ENCODE results near the gene PDE11A. TPM values are rescaled to one million over a fixed set of nuclear protein-coding genes. Genes with fewer than 3 reads are reported as not detected.

Gene PDE11A
- total and polyA plus RNA-seq, 8 donors, result 0.28 to 5.0 (median 1.7) TPM

DNA sequence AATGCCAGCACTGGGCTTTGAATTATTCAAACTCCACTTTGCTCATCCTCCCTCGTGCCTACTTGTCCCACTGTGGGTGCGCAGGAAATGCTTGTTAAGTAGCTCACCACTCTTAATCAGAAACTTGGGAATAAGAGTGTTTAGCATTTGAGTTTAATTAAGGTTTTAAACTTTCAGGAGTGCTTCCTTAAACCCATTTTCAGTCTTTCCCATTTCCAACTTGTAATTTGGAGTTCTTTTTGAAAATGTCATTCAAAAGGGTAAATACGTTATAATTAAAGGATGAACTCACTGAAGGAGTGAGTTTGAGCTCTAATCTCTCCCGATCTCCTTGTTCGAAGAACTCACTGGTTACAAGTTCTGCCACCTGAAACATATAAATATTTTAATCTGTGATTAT is 403.4 kb downstream of the PDE11A start:
- Histone ChIP-seq H3K36me3 (no peaks in the 10 kb centered on the region), H3K9me3 (no peaks in the 10 kb centered on the region), H3K27ac (no peak overlapping the region), H3K27me3 (no peaks in the 10 kb centered on the region), H3K4me1 (no peaks in the 10 kb centered on the region), H3K4me3 (no peak overlapping the region)
- WGBS, 2 donors, result 90 to 93% methylated on average over 5 of the region's 5 CpGs
- DNase-seq, result no peak
- ATAC-seq, result no peak
- TF ChIP-seq, protein P1, sequence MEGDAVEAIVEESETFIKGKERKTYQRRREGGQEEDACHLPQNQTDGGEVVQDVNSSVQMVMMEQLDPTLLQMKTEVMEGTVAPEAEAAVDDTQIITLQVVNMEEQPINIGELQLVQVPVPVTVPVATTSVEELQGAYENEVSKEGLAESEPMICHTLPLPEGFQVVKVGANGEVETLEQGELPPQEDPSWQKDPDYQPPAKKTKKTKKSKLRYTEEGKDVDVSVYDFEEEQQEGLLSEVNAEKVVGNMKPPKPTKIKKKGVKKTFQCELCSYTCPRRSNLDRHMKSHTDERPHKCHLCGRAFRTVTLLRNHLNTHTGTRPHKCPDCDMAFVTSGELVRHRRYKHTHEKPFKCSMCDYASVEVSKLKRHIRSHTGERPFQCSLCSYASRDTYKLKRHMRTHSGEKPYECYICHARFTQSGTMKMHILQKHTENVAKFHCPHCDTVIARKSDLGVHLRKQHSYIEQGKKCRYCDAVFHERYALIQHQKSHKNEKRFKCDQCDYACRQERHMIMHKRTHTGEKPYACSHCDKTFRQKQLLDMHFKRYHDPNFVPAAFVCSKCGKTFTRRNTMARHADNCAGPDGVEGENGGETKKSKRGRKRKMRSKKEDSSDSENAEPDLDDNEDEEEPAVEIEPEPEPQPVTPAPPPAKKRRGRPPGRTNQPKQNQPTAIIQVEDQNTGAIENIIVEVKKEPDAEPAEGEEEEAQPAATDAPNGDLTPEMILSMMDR (IDR thresholded peaks at IDR 0.05), result no peak
- FAIRE-seq, result no peak
- intact Hi-C loops (cut with DNase I), result no loop called here

DNA sequence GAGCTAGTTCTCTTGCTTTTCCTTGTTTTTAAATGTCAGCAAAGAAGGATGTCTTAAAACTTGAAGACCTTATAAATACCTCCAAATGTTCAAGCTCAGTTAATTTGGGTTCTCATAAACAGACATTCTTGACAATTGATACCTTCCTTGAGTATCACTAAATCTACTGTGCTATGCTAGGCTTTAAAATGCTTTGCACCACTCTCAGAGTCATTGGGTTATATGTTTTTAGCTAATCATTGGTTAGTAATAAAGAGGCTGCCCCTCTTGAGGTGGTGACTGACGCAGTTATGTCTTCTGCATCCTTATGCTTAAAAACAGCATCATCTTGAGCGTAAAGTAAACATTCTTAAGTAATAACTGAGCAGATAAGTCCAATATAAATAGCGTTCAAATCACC is 404.0 kb downstream of the PDE11A start:
- intact Hi-C loops (cut with DNase I), result no loop called here
- ATAC-seq, result no peak
- no peak for FAIRE-seq
- Histone ChIP-seq H3K4me1 (no peaks in the 10 kb centered on the region), H3K27ac (no peak overlapping the region), H3K4me3 (no peak overlapping the region), H3K36me3 (no peaks in the 10 kb centered on the region), H3K9me3 (no peaks in the 10 kb centered on the region), H3K27me3 (no peaks in the 10 kb centered on the region)
- DNase-seq, result no peak
- TF ChIP-seq, protein P1 (IDR thresholded peaks at IDR 0.05), result no peak
- 94 to 96% methylated on average over 3 of the region's 3 CpGs for WGBS, 2 donors

DNA sequence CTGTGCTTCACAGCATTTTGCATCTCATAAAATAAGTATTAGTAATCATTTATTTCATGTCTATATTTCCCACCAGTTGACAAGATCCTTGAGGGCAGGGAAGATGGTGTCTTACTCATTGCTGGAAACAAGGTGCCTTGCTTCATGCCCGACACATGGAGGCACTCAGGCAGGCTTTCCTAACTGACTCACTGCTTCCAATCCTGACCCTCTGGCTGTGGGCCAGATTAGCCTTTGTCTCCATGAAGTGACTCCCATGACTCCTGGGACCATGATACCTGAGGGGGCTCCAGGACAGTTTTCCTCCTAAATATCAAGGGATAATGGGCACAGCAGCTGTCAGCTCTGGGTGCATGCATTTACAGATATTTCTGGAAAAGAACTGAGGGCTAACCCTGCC is 405.0 kb downstream of the PDE11A start:
- no peaks in the 10 kb centered on the region for H3K4me1 ChIP-seq
- TF ChIP-seq, protein P1 (IDR thresholded peaks at IDR 0.05), result no peak
- no peaks in the 10 kb centered on the region for H3K27me3 ChIP-seq
- no peak for ATAC-seq
- 0% methylated on average over 1 of the region's 1 CpG for WGBS, 2 donors
- intact Hi-C loops (cut with DNase I), result no loop called here
- H3K36me3 ChIP-seq, result no peaks in the 10 kb centered on the region
- no peak for FAIRE-seq
- H3K27ac ChIP-seq, result no peak overlapping the region
- no peaks in the 10 kb centered on the region for H3K9me3 ChIP-seq
- no peak overlapping the region for H3K4me3 ChIP-seq
- DNase-seq, result peak in 1 of 6 donors; percentile 21

DNA sequence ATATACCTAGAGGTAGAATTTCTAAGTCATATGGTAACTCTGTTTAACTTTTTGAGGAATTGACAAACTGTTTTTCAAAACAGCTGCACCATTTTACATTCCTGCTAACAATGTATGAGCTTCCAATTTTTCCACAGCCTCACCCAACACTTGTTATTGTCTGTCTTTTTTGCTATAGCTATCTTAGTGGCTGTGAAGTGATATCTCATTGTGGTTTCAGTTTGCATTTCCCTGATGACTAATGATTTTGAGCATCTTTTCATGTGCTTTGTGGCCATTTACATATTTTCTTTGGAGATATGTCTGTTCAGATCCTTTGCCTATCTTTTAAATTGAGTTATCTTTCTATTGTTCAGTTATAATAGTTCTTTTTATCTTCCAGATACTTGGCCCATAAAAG is 406.2 kb downstream of the PDE11A start:
- Histone ChIP-seq H3K4me3 (no peak overlapping the region), H3K36me3 (no peaks in the 10 kb centered on the region), H3K27me3 (no peaks in the 10 kb centered on the region), H3K27ac (no peak overlapping the region), H3K4me1 (no peaks in the 10 kb centered on the region), H3K9me3 (no peaks in the 10 kb centered on the region)
- intact Hi-C loops (cut with DNase I), result no loop called here
- DNase-seq, result no peak
- no peak for ATAC-seq
- TF ChIP-seq, protein P1 (IDR thresholded peaks at IDR 0.05), result no peak
- FAIRE-seq, result no peak

DNA sequence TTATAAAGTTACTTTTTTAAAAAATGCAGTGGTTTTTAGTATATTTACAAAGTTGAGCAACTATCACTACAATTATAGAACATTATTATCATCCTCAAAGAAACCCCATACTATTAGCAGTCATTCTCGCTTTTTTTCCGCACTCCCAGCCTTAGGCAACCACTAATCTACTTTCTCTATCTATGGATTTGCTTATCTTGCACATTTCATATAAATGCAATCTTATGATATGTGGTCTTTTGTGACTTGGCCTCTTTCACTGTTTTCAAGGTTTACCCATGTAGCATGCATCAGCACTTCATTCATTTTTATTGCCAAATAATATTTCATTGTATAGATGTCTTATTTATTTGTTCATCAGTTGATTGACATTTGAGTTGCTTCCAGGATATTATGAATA is 406.6 kb downstream of the PDE11A start:
- TF ChIP-seq, protein P1 (IDR thresholded peaks at IDR 0.05), result no peak
- intact Hi-C loops (cut with DNase I), result no loop called here
- 47 to 48% methylated on average over 2 of the region's 2 CpGs for WGBS, 2 donors

More for the DNA sequence above, 406.6 kb downstream of the PDE11A start:
- no peaks in the 10 kb centered on the region for H3K9me3 ChIP-seq
- ATAC-seq (no peak), DNase-seq (no peak), FAIRE-seq (no peak)
- H3K27ac ChIP-seq, result no peak overlapping the region
- no peaks in the 10 kb centered on the region for H3K4me1 ChIP-seq
- no peaks in the 10 kb centered on the region for H3K36me3 ChIP-seq
- H3K4me3 ChIP-seq, result no peak overlapping the region
- H3K27me3 ChIP-seq, result no peaks in the 10 kb centered on the region

Data from pancreas (tissue), 10 donors.